GM18499 (cell line): ENCODE results near the gene IL12B.
"Not testable (repeated sequence)": the region's sequence is repeated elsewhere in the genome, so short reads cannot be mapped to it uniquely, and the experiment has no call there.

ENCODE experiments used
- ATAC-seq: cut with Tn5 transposase; IDR thresholded peaks from one replicate; pipeline ENCODE4 v1.9.1; 2021; ENCODE audit warnings: moderate number of reproducible peaks; ENCODE audit not compliant: insufficient read depth, unreplicated experiment

Gene IL12B

DNA sequence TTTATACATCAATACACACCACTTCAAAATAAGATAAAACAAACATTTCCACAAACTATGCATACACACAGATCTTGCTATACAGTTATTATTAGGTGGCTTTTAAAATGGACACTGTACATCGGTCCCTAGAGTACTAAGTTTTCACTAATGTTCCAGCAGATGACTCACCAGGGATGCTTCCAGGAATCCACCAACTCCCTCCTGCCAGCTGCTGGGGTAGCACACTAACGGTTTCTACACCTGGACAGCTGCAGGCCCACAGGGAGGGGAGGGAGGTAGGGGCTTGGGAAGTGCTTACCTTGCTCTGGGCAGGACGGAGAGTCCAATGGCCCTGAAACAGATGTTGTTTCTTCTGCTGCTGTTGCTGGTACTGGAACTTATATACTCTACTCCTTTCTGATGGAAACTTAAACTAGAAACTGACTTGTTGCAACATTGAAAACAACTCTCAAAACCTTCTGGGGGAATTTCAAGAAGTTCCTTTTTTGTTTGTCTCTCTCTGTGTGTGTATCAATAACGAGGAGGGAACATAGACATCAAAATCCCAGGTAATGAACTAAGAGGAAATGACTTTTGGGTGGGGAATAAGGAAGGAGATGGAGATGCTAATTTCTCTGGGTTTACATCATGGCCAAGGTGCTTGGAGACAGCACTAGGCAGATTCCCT, at the start of gene IL12B:
TSS of gene IL12B (minus strand) at position 357 of the 670 bp plus-strand sequence. CDS start 3,705 bp downstream, outside the sequence.
- ATAC-seq, result no peak

DNA sequence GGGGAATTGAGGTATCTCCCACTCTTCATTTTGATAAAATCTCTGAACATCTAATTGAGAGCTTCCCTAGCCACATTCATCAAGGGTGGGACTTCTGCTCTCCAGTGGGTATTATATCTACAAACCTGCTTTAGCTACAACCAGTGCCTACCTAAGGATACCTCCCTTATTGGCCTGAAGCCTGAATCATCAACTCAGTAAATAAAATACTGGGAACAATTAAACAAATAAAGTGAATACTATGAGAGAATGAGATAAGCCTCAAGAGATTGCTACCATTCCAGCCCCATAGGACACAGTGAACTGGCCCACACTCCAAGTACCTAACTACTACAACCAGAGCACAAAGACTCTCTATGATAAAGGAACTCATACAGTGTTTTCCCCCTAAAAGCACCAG, 47.4 kb upstream of the IL12B start:
- ATAC-seq, result no peak

DNA sequence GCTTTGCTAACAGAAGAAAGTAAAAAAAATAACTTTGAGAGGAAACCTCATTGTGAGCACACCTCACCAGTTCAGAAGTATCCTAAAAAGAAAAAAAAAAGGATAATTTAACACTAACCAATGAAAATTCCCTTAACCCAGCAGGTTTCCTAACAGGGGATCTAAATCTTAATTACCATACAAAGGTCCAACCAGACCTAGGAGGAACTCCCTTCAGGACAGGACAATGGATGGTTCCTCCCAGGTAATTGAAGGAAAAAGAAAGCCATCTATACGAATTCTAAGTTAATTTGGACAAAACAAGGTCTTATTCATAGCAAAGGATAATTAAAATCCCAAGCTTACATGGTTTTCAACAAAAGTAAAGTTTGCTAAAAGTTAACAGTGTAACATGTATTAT, 37.6 kb upstream of the IL12B start:
- ATAC-seq, result not testable (repeated sequence)

DNA sequence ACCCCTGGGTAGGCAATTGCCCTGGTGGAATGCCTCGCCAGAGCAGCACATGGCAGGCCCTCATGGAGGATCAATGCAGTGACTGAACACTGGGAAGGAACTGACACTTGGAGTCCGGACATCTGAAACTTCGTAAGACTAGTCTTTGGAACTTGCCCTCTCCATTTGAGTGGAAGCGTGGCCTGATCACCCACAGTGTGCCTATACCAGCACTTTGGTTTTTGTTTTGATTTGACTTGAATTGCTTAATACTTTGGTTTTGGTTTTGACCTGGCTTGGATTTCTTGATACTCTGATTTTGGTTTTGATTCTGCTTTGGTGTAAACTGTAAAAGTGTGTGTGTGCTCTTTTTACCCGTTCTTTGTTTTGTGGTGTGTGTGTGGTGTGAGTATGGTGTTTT, 36.5 kb upstream of the IL12B start:
- ATAC-seq, result not testable (repeated sequence)

DNA sequence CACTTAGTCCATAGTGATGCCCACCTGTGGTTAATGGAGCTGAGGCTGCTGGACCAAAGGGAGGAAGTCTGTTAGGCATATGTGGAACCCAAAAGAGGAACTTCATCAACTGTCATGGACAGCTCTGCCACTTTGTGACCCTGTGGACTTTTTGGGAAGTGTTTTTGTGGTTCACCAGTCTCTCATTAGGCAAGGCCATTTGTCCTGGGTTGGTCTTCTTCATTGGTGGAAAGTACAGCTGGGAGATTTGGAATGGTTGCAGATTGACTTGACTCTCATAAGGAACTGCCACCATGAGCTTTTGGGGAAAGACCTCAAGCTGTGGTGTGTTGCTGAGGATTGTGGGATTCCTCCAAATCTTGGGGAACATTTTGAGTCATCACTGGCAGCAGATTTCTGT, 31.9 kb upstream of the IL12B start:
- no peak for ATAC-seq

DNA sequence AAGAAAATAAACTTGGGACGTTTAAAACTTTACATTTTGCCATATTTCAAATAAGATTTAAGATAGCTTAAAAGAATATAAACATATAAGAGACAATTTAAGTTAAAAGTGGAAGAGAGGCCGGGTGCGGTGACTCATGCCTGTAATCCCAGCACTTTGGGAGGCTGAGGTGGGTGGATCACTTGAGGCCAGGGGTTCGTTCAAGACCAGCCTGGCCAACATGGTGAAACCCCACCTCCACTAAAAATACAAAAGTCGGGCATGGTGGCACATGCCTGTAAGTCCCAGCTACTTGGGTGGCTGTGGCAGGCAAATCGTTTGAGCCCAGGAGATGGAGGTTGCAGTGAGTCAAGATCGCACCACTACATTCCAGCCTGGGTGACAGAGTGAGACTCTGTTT, 29.6 kb upstream of the IL12B start:
- not testable (repeated sequence) for ATAC-seq

DNA sequence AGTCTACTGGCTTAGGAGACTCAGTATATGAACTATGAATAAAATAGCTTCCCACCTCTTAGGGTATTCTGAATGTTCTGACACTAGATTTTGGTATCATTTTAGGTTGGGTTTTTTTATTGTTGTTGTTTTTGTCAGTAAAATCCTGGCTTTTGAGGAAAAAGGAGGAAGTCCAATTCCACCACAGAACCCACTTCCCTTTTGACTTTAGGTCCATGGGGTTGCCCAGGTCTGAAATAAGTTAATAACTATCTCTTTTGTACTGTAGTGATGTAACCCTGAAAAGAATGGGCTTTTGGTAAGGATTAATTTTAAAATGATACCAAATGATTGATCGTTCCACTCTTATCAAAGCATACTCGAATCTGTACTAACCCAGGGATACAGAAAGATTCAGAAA, 29.1 kb upstream of the IL12B start:
- no peak for ATAC-seq

DNA sequence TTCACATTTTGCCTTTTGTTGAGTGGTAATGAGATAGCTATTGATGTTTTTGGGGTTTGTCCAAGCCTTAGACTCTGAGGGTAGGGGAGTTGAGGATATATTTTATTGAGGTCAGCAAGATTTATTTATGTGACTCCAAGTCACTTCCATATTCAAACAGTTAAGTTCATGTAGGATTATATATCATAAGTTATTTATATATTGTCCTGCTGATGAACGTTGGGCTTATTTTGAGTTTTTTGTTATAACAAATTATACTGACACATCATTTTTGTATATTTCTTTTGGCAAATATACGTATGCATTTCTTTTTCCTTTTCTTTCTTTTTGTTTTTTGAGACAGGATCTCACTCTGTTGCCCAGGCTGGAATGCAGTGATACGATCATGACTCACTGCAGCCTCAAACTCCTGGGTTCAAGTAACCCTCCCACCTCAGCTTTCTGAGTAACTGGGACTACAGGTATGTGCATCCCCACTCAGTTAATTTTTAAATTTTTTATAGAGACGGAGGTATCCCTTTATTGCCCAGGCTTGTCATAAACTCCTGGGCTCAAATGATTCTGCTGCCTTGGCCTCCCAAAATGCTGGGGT, 23.5 kb upstream of the IL12B start:
- ATAC-seq, result no peak

DNA sequence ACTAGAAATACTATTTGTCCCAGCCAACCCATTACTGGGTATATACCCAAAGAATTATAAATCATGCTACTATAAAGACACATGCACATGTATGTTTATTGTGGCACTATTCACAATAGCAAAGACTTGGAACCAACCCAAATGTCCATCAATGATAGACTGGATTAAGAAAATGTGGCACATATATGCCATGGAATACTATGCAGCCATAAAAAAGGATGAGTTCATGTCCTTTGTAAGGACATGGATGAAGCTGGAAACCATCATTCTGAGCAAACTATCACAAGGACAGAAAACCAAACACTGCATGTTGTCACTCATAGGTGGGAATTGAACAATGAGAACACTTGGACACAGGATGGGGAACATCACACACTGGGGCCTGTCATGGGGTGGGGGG, 20.4 kb upstream of the IL12B start:
- not testable (repeated sequence) for ATAC-seq

DNA sequence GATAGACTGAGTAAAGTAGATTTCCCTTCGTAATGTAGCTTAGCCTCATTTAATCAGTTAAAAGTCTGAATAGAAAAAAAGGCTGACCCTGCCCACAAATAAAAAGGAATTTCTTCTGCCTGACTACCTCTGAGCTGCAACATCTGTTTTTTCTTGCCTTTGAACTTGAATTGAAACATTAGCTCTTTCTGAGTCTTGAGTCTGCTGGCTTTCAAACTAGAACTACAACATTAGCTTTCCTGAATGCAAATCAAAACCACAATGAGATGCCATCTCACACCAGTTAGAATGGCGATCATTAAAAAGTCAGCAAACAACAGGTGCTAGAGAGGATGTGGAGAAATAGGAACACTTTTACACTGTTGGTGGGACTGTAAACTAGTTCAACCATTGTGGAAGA, 19.9 kb upstream of the IL12B start:
- ATAC-seq, result not testable (repeated sequence)

DNA sequence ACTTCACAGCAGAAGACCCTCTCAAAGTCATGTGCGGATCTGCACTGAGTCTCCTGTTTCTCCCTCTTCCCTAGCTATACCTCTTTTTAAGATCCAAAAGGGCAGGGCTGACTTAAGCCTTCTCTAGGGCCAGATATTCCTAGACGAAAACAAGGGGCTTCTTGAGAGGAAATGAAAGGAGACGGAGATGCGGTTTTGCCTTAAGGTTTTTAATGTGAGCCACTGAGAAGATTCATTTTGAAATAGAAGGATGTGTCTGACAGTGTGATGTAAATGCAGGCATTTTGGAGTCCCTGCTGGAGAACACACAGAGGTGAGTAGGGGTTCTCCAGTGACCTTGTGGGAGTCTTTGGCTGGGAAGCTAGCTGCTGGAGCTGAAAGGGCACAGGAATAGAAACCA, 15.6 kb upstream of the IL12B start:
- ATAC-seq, result no peak

DNA sequence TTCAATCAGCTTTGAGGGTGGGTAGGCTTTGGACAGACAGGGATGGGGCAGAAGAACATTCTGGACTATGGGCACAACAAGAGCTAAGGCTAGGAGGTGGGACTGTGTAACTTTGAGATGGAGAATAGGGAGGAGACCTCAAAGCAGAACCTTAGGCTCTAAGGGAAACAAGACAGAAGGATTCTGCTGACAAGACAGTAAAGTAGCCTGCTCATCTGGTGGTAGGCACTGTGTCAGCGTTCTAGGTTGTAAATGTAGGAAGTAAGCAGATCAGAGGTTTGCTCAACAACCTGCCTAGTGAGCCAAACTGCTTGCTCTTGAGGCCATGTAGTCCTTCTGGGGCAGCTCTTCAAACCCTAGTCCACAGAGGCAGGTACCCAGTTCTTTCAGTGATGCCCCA, 15.0 kb upstream of the IL12B start:
- no peak for ATAC-seq

DNA sequence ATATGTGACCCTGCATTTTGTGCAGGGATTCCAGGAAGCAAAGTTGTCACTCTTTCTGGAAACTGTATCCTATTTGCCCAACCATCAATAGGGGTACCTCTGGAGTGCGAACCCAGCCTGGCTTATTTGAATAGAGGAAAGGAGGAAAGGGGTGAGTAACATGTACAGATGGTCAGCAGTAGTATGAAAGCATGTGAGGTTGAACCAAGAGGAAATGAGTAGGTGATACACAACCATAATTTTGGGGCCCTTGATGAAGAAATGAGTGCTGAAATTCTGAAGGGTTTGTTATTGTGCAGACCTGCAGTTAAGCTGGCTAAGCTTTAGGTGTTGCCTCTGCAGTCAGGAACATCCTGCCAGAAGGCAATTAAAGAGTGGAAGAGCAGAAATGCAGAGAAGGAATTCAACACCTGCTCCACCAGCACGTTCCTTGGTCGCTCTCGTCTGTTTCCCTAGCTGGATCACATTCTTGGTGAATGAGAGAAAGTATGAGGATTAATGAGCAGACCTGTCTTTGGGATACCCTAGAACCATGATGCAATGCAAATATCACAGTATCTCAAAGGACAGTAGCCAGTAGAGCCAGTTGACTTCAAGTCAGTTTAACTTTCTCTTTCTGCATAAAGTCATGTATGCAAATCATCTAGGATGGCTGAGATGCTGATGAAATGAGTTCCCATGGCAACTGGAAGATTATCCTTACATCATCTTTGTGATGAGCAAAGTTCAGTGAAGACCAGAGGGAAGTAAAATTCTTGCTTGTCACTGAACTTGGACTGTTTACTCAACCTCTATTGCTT, 13.2 kb upstream of the IL12B start:
- no peak for ATAC-seq

DNA sequence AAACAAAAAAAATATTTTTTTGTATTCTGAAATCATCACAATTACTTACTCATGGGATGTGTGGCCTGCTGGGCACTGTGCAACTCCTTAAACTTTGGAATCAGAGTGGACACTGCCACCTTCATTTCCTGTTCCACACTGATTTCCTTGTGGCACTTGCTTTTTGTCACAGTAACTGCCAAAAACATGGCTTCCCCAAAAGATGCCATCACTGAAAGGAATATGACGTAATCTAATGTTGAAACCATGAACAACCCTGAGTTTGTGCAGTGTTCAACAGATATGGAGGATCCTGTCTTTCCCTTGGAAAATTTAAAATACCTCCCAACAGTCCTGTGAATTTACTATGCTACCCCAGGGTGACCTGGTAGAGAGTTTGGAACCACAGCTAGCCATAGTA, 12.6 kb upstream of the IL12B start:
- ATAC-seq, result no peak

DNA sequence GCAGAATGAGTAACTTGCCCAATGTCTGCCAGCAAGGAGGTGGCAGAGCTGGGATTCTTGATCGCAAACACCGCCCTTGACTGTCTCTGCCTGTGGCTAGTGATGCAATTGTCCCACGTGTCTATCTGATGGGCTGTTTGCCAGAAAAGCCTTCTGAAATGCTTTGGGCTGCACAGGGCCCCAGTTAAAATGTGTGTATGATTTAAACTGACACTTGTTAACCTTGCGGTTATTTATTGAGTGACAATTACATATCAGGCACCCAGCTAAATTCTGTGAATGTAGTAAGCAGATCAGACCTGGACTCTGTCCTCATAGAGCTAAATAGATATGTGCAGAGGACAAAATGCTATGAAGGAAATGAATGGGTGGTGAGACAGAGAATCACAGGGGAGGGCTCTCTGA, 11.6 kb upstream of the IL12B start:
- ATAC-seq, result no peak

DNA sequence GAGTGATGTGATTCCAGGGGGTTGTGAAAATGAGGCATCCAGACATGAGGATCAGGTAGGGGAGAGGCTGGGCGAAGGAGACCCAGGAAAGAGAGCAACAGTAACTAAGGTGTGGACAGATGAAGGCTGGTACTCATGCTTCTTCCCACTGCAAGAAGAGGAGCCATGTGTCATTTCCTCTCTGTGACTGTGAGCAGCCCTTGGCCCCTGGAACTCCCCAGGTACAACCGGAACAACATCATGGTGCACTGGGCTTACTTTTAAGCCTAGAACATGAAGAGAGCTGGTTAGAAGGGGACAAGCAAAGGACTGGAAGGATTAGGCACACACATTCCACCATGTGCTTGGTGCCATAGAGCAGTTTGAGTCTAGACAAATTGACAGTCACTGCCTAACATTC, 10.9 kb upstream of the IL12B start:
- ATAC-seq, result no peak

DNA sequence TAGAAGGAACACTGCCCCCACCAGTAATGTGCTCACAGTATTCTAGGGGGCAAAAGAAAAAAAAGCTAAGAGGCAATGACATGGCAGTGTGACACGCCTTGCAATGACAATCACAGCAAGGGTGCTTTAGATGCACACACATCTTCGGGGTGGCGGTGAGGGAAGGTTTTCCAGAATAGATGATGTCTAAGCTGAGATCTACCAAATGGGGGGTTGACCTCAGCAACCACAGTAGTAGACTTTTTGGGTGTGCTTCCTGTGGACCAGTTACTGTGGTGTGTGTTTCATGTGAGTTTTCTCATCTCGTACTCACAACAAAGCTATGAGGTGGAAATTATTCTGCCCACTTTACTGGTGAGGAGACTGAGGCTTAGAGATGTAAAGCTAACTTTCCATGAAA, 10.2 kb upstream of the IL12B start:
- ATAC-seq, result no peak

DNA sequence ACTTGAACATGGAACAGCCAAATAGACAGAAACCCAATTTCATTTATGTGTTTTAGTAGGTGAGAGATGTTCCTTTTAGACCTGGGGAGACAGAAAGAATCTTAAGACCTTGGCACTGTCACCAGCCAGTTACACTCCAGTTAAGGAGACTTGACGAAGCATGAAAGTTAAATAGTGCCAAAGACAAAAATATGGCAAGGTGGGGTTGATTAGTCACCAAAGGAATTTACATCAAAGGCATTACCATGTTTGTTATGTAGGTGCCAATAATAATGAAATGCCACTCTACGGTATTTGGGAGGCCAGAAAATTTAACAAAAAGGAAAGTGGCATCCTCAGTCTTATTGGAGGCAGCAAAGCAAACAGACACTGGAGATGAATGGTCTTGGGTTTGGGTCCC, 9.2 kb upstream of the IL12B start:
- ATAC-seq, result no peak

DNA sequence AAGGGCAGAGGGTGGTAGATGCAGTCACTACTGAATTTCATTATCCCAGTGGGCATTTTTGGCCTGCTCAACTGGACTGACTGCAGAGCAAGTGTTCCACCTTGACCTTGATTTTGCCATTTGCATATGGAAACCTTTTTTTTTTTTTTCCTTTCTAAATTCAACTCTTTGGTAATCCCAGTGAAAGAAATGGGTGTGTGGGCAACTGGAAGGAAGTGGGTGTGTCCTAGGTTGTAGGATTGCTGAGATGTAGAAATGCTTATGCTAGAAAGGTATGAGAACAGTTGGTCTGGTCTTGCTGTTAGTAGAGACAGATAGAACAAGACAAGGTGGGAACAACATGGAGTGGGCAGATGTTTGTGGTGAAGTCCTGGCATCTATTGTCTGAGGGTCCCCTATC, 7.8 kb upstream of the IL12B start:
- ATAC-seq, result no peak

DNA sequence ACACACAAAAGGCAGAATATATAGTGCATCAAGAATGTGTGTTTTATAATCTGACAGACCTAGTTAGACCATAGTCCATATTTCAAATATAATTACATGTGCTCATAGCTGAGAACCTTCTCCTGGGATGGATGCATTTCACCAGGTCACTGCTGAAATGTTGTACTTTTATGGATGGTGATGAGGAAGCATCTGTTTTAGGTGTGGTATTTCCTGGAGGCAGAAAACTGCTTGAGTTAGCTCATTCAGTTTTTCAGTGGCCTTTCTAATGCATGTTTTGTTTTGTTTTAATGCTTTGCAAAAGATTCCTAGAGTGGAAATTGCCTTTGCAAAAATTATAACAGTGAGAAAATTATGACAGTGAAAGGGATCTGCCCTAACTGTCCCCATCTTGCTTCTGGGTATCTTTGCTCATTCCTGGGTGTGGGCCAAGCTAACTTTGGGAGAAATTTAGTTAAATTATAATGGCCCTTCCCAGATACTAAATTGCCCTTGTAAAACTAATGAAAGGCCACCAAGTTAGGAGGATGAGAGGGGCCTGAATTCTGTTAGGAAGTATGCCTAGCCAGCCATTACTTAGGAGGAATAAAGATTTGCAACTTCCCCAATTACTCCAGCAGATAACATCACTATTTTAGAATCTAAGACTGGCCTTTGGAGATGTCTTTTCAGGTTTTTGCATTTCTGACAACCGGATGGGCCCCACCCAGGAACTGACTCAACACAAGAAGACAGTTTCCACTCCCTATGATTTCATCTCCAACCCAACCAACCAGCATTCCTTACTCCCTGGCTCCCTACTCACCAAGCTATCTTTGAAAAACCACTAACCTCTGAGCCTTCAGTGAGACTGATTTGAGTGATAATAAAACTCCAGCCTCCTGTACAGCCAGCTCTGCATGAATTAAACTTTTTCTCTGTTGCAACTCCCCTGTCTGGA, 7.0 kb upstream of the IL12B start:
- no peak for ATAC-seq
